ENCODE data around the gene PRKN. TPM values are rescaled to one million over a fixed set of nuclear protein-coding genes. Genes with fewer than 3 reads are reported as not detected.

PRKN gene
- total RNA-seq, 4 donors from 2014 or later = 5.5 to 17.9 (median 6.8) TPM

GRCh38 chr6:162153120-162153519, 574.4 kb downstream of the PRKN start:
- no peak overlapping the region for H3K4me3 ChIP-seq
- H3K27ac ChIP-seq = no peak overlapping the region
- WGBS, 2 donors = 86% methylated on average over 7 of the region's 7 CpGs
- no peak for TF ChIP-seq EP300 (IDR thresholded peaks at IDR 0.05)
- TF ChIP-seq POLR2A (IDR thresholded peaks at IDR 0.05) = no peak
- no peak for TF ChIP-seq CTCF (IDR thresholded peaks at IDR 0.05)
- peaks cover 0 to 6% (median 0%) of the 10 kb centered on the region in 3 donors for H3K36me3 ChIP-seq
- H3K27me3 ChIP-seq = no peaks in the 10 kb centered on the region
- H3K9me3 ChIP-seq = peaks cover 0 to 10% (median 0%) of the 10 kb centered on the region in 4 donors
- DNase-seq (ENCODE audit: low spot score in 2 of 2) = no peak
- no peaks in the 10 kb centered on the region for H3K4me1 ChIP-seq

- 56 to 59% methylated on average over 6 of the region's 6 CpGs for WGBS, 2 donors
- Histone ChIP-seq H3K27ac (no peak overlapping the region), H3K36me3 (peaks cover 0 to 6% (median 0%) of the 10 kb centered on the region in 3 donors)
Observed at GRCh38 chr6:162151021-162151665, 576.4 kb downstream of the PRKN start.

GRCh38 chr6:162150295-162150694, 577.3 kb downstream of the PRKN start:
- no peaks in the 10 kb centered on the region for H3K27me3 ChIP-seq
- WGBS, 2 donors = 79 to 80% methylated on average over 7 of the region's 7 CpGs
- H3K36me3 ChIP-seq = peaks cover 0 to 6% (median 0%) of the 10 kb centered on the region in 3 donors
- H3K9me3 ChIP-seq = peaks cover 0 to 10% (median 0%) of the 10 kb centered on the region in 4 donors
- TF ChIP-seq POLR2A (IDR thresholded peaks at IDR 0.05) = no peak
- TF ChIP-seq CTCF (IDR thresholded peaks at IDR 0.05) = no peak
- no peak for TF ChIP-seq EP300 (IDR thresholded peaks at IDR 0.05)
- H3K4me3 ChIP-seq = no peak overlapping the region
- H3K27ac ChIP-seq = no peak overlapping the region
- H3K4me1 ChIP-seq = no peaks in the 10 kb centered on the region
- DNase-seq (ENCODE audit: low spot score in 2 of 2) = no peak

More at GRCh38 chr6:162151021-162151665, 576.4 kb downstream of the PRKN start:
- peaks cover 0 to 10% (median 0%) of the 10 kb centered on the region in 4 donors for H3K9me3 ChIP-seq
- no peak overlapping the region for H3K4me3 ChIP-seq
- DNase-seq (ENCODE audit: low spot score in 2 of 2) = no peak
- H3K4me1 ChIP-seq = no peaks in the 10 kb centered on the region
- TF ChIP-seq POLR2A (IDR thresholded peaks at IDR 0.05) (no peak), EP300 (IDR thresholded peaks at IDR 0.05) (peak in 1 of 2 donors; percentile 50)
- H3K27me3 ChIP-seq = no peaks in the 10 kb centered on the region

GRCh38 chr6:162149786-162150185, 577.8 kb downstream of the PRKN start:
- WGBS, 2 donors = 93 to 96% methylated on average over 6 of the region's 6 CpGs
- no peaks in the 10 kb centered on the region for H3K27me3 ChIP-seq
- H3K4me1 ChIP-seq = no peaks in the 10 kb centered on the region
- TF ChIP-seq EP300 (IDR thresholded peaks at IDR 0.05) (no peak), POLR2A (IDR thresholded peaks at IDR 0.05) (no peak), CTCF (IDR thresholded peaks at IDR 0.05) (no peak)
- peaks cover 0 to 10% (median 0%) of the 10 kb centered on the region in 4 donors for H3K9me3 ChIP-seq
- H3K27ac ChIP-seq = no peak overlapping the region
- no peak for DNase-seq (ENCODE audit: low spot score in 2 of 2)
- peaks cover 0 to 6% (median 0%) of the 10 kb centered on the region in 3 donors for H3K36me3 ChIP-seq
- no peak overlapping the region for H3K4me3 ChIP-seq

GRCh38 chr6:162147805-162148204, 579.8 kb downstream of the PRKN start:
- no peaks in the 10 kb centered on the region for H3K9me3 ChIP-seq
- H3K4me3 ChIP-seq = no peak overlapping the region
- no peak for DNase-seq (ENCODE audit: low spot score in 2 of 2)
- 79 to 99% methylated on average over 3 of the region's 3 CpGs for WGBS, 2 donors
- TF ChIP-seq POLR2A (IDR thresholded peaks at IDR 0.05) = no peak
- TF ChIP-seq EP300 (IDR thresholded peaks at IDR 0.05) = no peak
- no peak for TF ChIP-seq CTCF (IDR thresholded peaks at IDR 0.05)
- H3K36me3 ChIP-seq = no peaks in the 10 kb centered on the region
- no peaks in the 10 kb centered on the region for H3K27me3 ChIP-seq
- H3K27ac ChIP-seq = no peak overlapping the region
- no peaks in the 10 kb centered on the region for H3K4me1 ChIP-seq

Measured in tibial nerve (tissue), 4 donors.